HepG2 (cell line): ENCODE measurements around the gene MC1R. TPM values are rescaled to one million over a fixed set of nuclear protein-coding genes. Genes with fewer than 3 reads are reported as not detected.
A peak's percentile ranks its signal among the peaks of the same experiment; 100 is the strongest.

ENCODE experiments used
- ATAC-seq: fragments of 200-7000 bp; cut with Tn5 transposase; 3 replicates; pipeline ENCODE4 v1.9.1; 2020; ENCODE audit warnings: mild to moderate bottlenecking, moderate library complexity
- BruUV-seq: library from RNA; stranded (reverse); fragments of 400-500 nt; replicated peaks from 2 replicates; lab custom pipeline; 2021; lab: Mats Ljungman, UMichigan
- CTCF ChIA-PET: fragments of 300-600 bp; formaldehyde crosslinking; extraction: SDS; loops from one replicate; lab custom pipeline; 2021; ENCODE audit warnings: low total read pairs, inconsistent platforms, low intra/inter-chr PET ratio; lab: Yijun Ruan, JAX
- POLR2A ChIA-PET: fragments of 350-600 bp; sonication (Branson Sonifier 250); formaldehyde crosslinking; loops from one replicate; lab custom pipeline; 2020; ENCODE audit warnings: antibody characterized with exemption, inconsistent platforms; lab: Yijun Ruan, JAX
- DNase-seq: peaks from one replicate; pipeline ENCODE4 v3.0.0-alpha.2; 2015; ENCODE audit warnings: low spot score
- FAIRE-seq: peaks from 3 replicates; lab custom pipeline; 2011; peaks lifted over from hg19 to GRCh38; lab: Jason Lieb, UNC
- H2AFZ ChIP-seq: one replicate; pipeline ENCODE4 v1.6.1; 2011; ENCODE audit warnings: low read length, inconsistent platforms
- H3K27ac ChIP-seq: fragments of 300-600 bp; 3 replicates; pipeline ENCODE4 v1.8.0; 2011; ENCODE audit warnings: mixed run types, mild to moderate bottlenecking, mixed read lengths, low read length, inconsistent platforms; ENCODE audit not compliant: insufficient read depth; ENCODE audit errors: extremely low read length
- H3K27me3 ChIP-seq, 2 experiments: fragments of 200-600 bp in 1 of 2; 2 replicates in 1 of 2; 3 replicates in 1 of 2; pipeline versions ENCODE4 v1.6.0 to v1.8.0; 2011; ENCODE audit warnings: low read length in 2 of 2, mild to moderate bottlenecking in 2 of 2, moderate library complexity in 2 of 2, inconsistent platforms in 1 of 2; ENCODE audit not compliant: insufficient read depth in 2 of 2, control insufficient read depth in 1 of 2
- H3K36me3 ChIP-seq, 2 experiments: fragments of 200-600 bp in 1 of 2; replicated peaks in 1 of 2; 2 replicates in 1 of 2; 3 replicates in 1 of 2; pipeline versions ENCODE4 v1.5.1 to v1.8.0; 2011; ENCODE audit warnings: low read length in 2 of 2, inconsistent platforms in 1 of 2; ENCODE audit not compliant: insufficient read depth in 2 of 2, control insufficient read depth in 1 of 2
- H3K4me1 ChIP-seq: 2 replicates; pipeline ENCODE4 v1.5.1; 2012; ENCODE audit warnings: low read length, inconsistent platforms; ENCODE audit not compliant: insufficient read depth
- H3K4me2 ChIP-seq: 2 replicates; pipeline ENCODE4 v1.6.0; 2011; ENCODE audit warnings: low read depth, low read length, inconsistent platforms
- H3K4me3 ChIP-seq, 3 experiments: fragments of 200-600 bp in 1 of 3; sonication (generic), shearing (Covaris generic) in 1 of 3; replicated peaks in 1 of 3; 2 replicates each; pipeline ENCODE4 v1.5.1; 2011 to 2016; ENCODE audit warnings: low read length in 3 of 3, inconsistent platforms in 2 of 3, low read depth in 2 of 3, mild to moderate bottlenecking in 2 of 3, control low read depth in 1 of 3, mixed read lengths in 1 of 3; ENCODE audit not compliant: insufficient read depth in 1 of 3
- H3K79me2 ChIP-seq: one replicate; pipeline ENCODE4 v1.6.1; 2011; ENCODE audit warnings: low read length, inconsistent platforms; ENCODE audit not compliant: insufficient read depth
- H3K9ac ChIP-seq: 2 replicates; pipeline ENCODE4 v1.6.0; 2011; ENCODE audit warnings: mild to moderate bottlenecking, low read depth, low read length, inconsistent platforms; ENCODE audit not compliant: insufficient read depth
- H3K9me3 ChIP-seq: 2 replicates; pipeline ENCODE4 v1.5.1; 2012; ENCODE audit warnings: mild to moderate bottlenecking, low read length
- H4K20me1 ChIP-seq: 2 replicates; pipeline ENCODE4 v1.6.0; 2011; ENCODE audit warnings: inconsistent platforms, mild to moderate bottlenecking, low read length, moderate library complexity; ENCODE audit not compliant: insufficient read depth
- AHR ChIP-seq: IDR thresholded peaks from 2 replicates; pipeline ENCODE4 v1.6.1; 2018; ENCODE audit warnings: missing genetic modification reagents, missing compliant biosample characterization
- BRD4 ChIP-seq: sonication (generic); formaldehyde crosslinking; IDR thresholded peaks from 2 replicates; pipeline ENCODE4 v1.4.0; 2020; ENCODE audit warnings: missing genetic modification reagents
- HHEX ChIP-seq: IDR thresholded peaks from 2 replicates; pipeline ENCODE4 v1.6.1; 2016; ENCODE audit warnings: control low read depth
- HOXA3 ChIP-seq: sonication (generic); formaldehyde crosslinking; IDR thresholded peaks from 2 replicates; pipeline ENCODE4 v1.5.0; 2020; ENCODE audit warnings: missing genetic modification reagents
- IRF2 ChIP-seq: IDR thresholded peaks from 2 replicates; pipeline ENCODE4 v1.6.1; 2018; ENCODE audit warnings: missing genetic modification reagents, missing compliant biosample characterization
- NRL ChIP-seq: sonication (generic); formaldehyde crosslinking; IDR thresholded peaks from 2 replicates; pipeline ENCODE4 v1.5.0; 2020; ENCODE audit warnings: missing genetic modification reagents, mild to moderate bottlenecking, moderate library complexity, borderline replicate concordance
- PHF8 ChIP-seq: sonication (generic); formaldehyde crosslinking; IDR thresholded peaks from 2 replicates; pipeline ENCODE4 v1.5.0; 2020; ENCODE audit warnings: missing genetic modification reagents
- POGZ ChIP-seq: sonication (generic); formaldehyde crosslinking; IDR thresholded peaks from 2 replicates; pipeline ENCODE4 v1.4.0; 2020; ENCODE audit warnings: mild to moderate bottlenecking, missing genetic modification reagents
- RARG ChIP-seq: sonication (generic); formaldehyde crosslinking; IDR thresholded peaks from 2 replicates; pipeline ENCODE4 v1.4.0; 2020; ENCODE audit warnings: low read depth, mild to moderate bottlenecking, missing genetic modification reagents
- RFX1 ChIP-seq: fragments of 450-650 bp; IDR thresholded peaks from 2 replicates; pipeline ENCODE4 v1.6.1; 2017
- SRF ChIP-seq: IDR thresholded peaks from 2 replicates; pipeline ENCODE4 v1.6.1; 2011; ENCODE audit warnings: mild to moderate bottlenecking, low read depth, low read length, moderate library complexity
- TCF7 ChIP-seq: sonication (generic); IDR thresholded peaks from 2 replicates; pipeline ENCODE4 v1.6.1; 2016; ENCODE audit warnings: antibody characterized with exemption, low read depth
- ZNF460 ChIP-seq: sonication (generic); formaldehyde crosslinking; IDR thresholded peaks from 2 replicates; pipeline ENCODE4 v1.5.1; 2020; ENCODE audit warnings: missing genetic modification reagents, mild to moderate bottlenecking, borderline replicate concordance
- ZNF547 ChIP-seq: sonication (generic); formaldehyde crosslinking; IDR thresholded peaks from 2 replicates; pipeline ENCODE4 v1.5.1; 2020; ENCODE audit warnings: mild to moderate bottlenecking, missing genetic modification reagents
- ZNF768 ChIP-seq: sonication (generic); formaldehyde crosslinking; IDR thresholded peaks from 2 replicates; pipeline ENCODE4 v1.4.0; 2020; ENCODE audit warnings: missing genetic modification reagents
- WGBS: methylation state at CpG from one replicate; pipeline ENCODE4 v1.1.6; 2017; ENCODE audit warnings: low lambda C conversion rate; 5-methylcytosine and 5-hydroxymethylcytosine counted together
- in situ Hi-C: cut with HindIII; loops from 2 replicates; pipeline ENCODE4 v1.10.0; 2017; ENCODE audit warnings: low pct_unique_long_range_greater_than_20kb; ENCODE audit not compliant: extremely low pct_ligation_motif_present
- intact Hi-C: fragments of 100-400 bp; cut with micrococcal nuclease; formaldehyde crosslinking; loops from one replicate; pipeline ENCODE4 v1.10.0; 2022; ENCODE audit not compliant: unreplicated experiment
- polyA plus RNA-seq, 8 experiments: library from polyadenylated mRNA; depleted of rRNA in 3 of 8; stranded (reverse) in 7 of 8; unstranded in 1 of 8; fragments of >200 nt; fragmentation: Illumina TruSeq in 4 of 8; extraction: Trizol in 4 of 8; gene quantifications; 2 replicates each; pipeline versions ENCODE4 v1.2.1 to v1.2.3, GENCODE V29; 2011 to 2016; ENCODE audit warnings: low read depth in 4 of 8, missing spikeins in 1 of 8, mixed read lengths in 1 of 8; ENCODE audit not compliant: insufficient read depth in 1 of 8
- total RNA-seq, 5 experiments: library from RNA; depleted of rRNA; stranded (reverse); fragments of >200 nt; fragmentation: Illumina TruSeq; extraction: Trizol; gene quantifications; 2 replicates each; pipeline ENCODE4 v1.2.3, GENCODE V29; 2016; ENCODE audit warnings: low read depth in 1 of 5
- TF ChIP-seq, protein P1 (sequence below): sonication (generic); formaldehyde crosslinking; IDR thresholded peaks from 2 replicates; pipeline ENCODE4 v1.5.1; 2020; ENCODE audit warnings: mild to moderate bottlenecking, missing genetic modification reagents, moderate library complexity
- TF ChIP-seq, protein P2 (sequence below): sonication (generic); formaldehyde crosslinking; IDR thresholded peaks from 2 replicates; pipeline ENCODE4 v1.4.0; 2020; ENCODE audit warnings: missing genetic modification reagents, low read depth, mild to moderate bottlenecking, borderline replicate concordance
- TF ChIP-seq, protein P3 (sequence below): sonication (generic); formaldehyde crosslinking; IDR thresholded peaks from 2 replicates; pipeline ENCODE4 v1.5.0; 2020; ENCODE audit warnings: mild to moderate bottlenecking, missing genetic modification reagents, moderate library complexity
- TF ChIP-seq, protein P4 (sequence below): IDR thresholded peaks from 2 replicates; pipeline ENCODE4 v1.6.1; 2012; ENCODE audit warnings: inconsistent platforms

MC1R gene
- total and polyA plus RNA-seq, 2 of the 13 experiments (the other 11 are each of a cell fraction or from before 2014, with no cell fraction given) = 9.1 to 14.8 TPM

DNA sequence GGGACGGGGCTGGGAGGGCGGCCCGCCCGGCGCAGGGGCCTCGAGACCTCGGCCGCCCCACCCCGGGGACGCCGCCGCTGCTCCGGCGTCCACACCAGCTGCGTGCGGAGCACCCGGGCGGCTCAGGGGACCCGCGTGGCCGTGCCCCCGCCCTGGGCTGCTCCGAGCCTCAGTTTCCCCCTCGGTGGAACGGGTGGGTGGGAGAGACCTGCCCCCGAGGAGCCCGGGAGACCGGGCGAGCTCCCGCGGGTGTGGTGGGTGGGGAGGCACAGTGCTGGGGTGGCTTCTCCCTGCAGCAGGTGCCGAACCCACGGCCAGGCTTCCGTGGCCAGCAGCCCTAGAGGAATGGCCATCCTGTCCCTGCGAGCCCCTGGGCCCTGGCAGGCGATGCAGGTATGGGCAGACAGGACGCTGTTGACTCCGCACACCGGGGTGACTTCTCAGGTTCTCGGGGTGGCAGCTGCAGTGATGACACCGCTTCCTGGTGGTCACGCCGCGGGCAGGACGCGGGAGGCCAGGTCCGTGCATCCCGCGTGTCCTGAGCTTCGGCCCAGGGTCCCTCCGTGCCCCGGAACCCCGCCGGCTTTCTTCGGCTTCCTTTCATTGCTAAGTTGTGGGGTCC lies 30.6 kb downstream of the MC1R start:
- peaks cover 15% of the 10 kb centered on the region for H3K79me2 ChIP-seq
- H3K4me3 ChIP-seq = peak overlapping the region; percentile 85 to 98 (median 97)
- no peaks in the 10 kb centered on the region for H3K36me3 ChIP-seq
- H3K27ac ChIP-seq = peak overlapping the region; percentile 20
- POLR2A ChIA-PET = interaction anchor here (0.7 to 4.2 kb wide), 4 partner anchors 10 to 27 kb away, joined by 4 to 46 read pairs (median 9); partner anchors contain the start of gene TUBB3
- CTCF ChIA-PET = no interaction called here
- peaks cover 32% of the 10 kb centered on the region for H3K4me1 ChIP-seq
- peak overlapping the region; percentile 86 for H3K9ac ChIP-seq
- DNase-seq (no peak), ATAC-seq (no peak), FAIRE-seq (no peak)
- no TSS peak for BruUV-seq
- no peaks in the 10 kb centered on the region for H3K9me3 ChIP-seq
- H4K20me1 ChIP-seq = no peaks in the 10 kb centered on the region
- no peak overlapping the region for H2AFZ ChIP-seq
- H3K27me3 ChIP-seq = peaks cover 0 to 15% of the 10 kb centered on the region in 2 experiments; a peak in 3 of 5 replicates
- H3K4me2 ChIP-seq = peak overlapping the region; percentile 80
- WGBS = 23% methylated on average over 21 of the region's 55 CpGs
- intact Hi-C loops = no loop called here
- in situ Hi-C loops = no loop called here
- peak; percentile 44; the same call in 1 of the 2 replicates for TF ChIP-seq ZNF768
- TF ChIP-seq RFX1 = no peak
- peak; percentile 68 for TF ChIP-seq BRD4 (CRISPR knock-in tag)
- peak; percentile 23; the same call in 1 of the 2 replicates for TF ChIP-seq PHF8
- TF ChIP-seq AHR (CRISPR knock-in tag) = 0 out of 2 replicates have a peak, but pooled peaks have one; percentile 21
- TF ChIP-seq, protein P1, sequence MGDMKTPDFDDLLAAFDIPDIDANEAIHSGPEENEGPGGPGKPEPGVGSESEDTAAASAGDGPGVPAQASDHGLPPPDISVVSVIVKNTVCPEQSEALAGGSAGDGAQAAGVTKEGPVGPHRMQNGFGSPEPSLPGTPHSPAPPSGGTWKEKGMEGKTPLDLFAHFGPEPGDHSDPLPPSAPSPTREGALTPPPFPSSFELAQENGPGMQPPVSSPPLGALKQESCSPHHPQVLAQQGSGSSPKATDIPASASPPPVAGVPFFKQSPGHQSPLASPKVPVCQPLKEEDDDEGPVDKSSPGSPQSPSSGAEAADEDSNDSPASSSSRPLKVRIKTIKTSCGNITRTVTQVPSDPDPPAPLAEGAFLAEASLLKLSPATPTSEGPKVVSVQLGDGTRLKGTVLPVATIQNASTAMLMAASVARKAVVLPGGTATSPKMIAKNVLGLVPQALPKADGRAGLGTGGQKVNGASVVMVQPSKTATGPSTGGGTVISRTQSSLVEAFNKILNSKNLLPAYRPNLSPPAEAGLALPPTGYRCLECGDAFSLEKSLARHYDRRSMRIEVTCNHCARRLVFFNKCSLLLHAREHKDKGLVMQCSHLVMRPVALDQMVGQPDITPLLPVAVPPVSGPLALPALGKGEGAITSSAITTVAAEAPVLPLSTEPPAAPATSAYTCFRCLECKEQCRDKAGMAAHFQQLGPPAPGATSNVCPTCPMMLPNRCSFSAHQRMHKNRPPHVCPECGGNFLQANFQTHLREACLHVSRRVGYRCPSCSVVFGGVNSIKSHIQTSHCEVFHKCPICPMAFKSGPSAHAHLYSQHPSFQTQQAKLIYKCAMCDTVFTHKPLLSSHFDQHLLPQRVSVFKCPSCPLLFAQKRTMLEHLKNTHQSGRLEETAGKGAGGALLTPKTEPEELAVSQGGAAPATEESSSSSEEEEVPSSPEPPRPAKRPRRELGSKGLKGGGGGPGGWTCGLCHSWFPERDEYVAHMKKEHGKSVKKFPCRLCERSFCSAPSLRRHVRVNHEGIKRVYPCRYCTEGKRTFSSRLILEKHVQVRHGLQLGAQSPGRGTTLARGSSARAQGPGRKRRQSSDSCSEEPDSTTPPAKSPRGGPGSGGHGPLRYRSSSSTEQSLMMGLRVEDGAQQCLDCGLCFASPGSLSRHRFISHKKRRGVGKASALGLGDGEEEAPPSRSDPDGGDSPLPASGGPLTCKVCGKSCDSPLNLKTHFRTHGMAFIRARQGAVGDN = peak; percentile 62
- TF ChIP-seq, protein P2, sequence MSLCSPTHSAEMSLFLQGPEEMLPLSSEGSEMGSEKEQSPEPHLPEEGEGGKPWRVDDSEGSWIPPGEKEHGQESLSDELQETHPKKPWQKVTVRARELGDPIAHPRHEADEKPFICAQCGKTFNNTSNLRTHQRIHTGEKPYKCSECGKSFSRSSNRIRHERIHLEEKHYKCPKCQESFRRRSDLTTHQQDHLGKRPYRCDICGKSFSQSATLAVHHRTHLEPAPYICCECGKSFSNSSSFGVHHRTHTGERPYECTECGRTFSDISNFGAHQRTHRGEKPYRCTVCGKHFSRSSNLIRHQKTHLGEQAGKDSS (CRISPR knock-in tag) = no peak
- TF ChIP-seq, protein P3, sequence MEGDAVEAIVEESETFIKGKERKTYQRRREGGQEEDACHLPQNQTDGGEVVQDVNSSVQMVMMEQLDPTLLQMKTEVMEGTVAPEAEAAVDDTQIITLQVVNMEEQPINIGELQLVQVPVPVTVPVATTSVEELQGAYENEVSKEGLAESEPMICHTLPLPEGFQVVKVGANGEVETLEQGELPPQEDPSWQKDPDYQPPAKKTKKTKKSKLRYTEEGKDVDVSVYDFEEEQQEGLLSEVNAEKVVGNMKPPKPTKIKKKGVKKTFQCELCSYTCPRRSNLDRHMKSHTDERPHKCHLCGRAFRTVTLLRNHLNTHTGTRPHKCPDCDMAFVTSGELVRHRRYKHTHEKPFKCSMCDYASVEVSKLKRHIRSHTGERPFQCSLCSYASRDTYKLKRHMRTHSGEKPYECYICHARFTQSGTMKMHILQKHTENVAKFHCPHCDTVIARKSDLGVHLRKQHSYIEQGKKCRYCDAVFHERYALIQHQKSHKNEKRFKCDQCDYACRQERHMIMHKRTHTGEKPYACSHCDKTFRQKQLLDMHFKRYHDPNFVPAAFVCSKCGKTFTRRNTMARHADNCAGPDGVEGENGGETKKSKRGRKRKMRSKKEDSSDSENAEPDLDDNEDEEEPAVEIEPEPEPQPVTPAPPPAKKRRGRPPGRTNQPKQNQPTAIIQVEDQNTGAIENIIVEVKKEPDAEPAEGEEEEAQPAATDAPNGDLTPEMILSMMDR (CRISPR knock-in tag) = 0 out of 2 replicates have a peak, but pooled peaks have one; percentile 13
- TF ChIP-seq ZNF460 (CRISPR knock-in tag) = no peak
- TF ChIP-seq SRF = no peak
- TF ChIP-seq RARG = no peak
- TF ChIP-seq, protein P4, sequence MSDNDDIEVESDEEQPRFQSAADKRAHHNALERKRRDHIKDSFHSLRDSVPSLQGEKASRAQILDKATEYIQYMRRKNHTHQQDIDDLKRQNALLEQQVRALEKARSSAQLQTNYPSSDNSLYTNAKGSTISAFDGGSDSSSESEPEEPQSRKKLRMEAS = peak; percentile 39
- TF ChIP-seq NRL = 0 out of 2 replicates have a peak, but pooled peaks have one; percentile 57
- no peak for TF ChIP-seq POGZ
- peak; percentile 25; the same call in 1 of the 2 replicates for TF ChIP-seq HOXA3 (CRISPR knock-in tag)
- peak; percentile 36; the same call in 1 of the 2 replicates for TF ChIP-seq IRF2 (CRISPR knock-in tag)
- no peak for TF ChIP-seq HHEX (CRISPR knock-in tag)
- TF ChIP-seq ZNF547 = 0 out of 2 replicates have a peak, but pooled peaks have one; percentile 24
- no peak for TF ChIP-seq TCF7
